PC-9 (cell line): Measurements from ENCODE around the gene DGKE. TPM values are rescaled to one million over a fixed set of nuclear protein-coding genes. Genes with fewer than 3 reads are reported as not detected.

Experiments
- BruUV-seq: library from RNA; stranded (reverse); fragments of 400-500 nt; replicated peaks from 2 replicates; lab custom pipeline; 2021; lab: Mats Ljungman, UMichigan
- CTCF ChIA-PET: fragments of 300-600 bp; sonication (Branson Sonifier 250); formaldehyde crosslinking; loops from one replicate; lab custom pipeline; 2022; ENCODE audit warnings: antibody characterized with exemption; lab: Charles Lee
- POLR2A ChIA-PET: fragments of 300-600 bp; sonication (Branson Sonifier 250); formaldehyde crosslinking; loops from one replicate; lab custom pipeline; 2022; ENCODE audit warnings: antibody characterized with exemption; ENCODE audit not compliant: unreplicated experiment; lab: Charles Lee
- DNase-seq, 2 experiments: peaks; one replicate each; pipeline versions ENCODE4 v3.0.0 to v3.0.0-alpha.2; 2015 to 2022; ENCODE audit warnings: mixed read lengths in 1 of 2
- H2AFZ ChIP-seq: fragments of 200-600 bp; sonication (generic); 2 replicates; pipeline ENCODE4 v1.8.1; 2017; ENCODE audit warnings: antibody characterized with exemption
- H3F3A ChIP-seq: fragments of 200-600 bp; sonication (generic); 2 replicates; pipeline ENCODE4 v1.8.1; 2017; ENCODE audit warnings: antibody characterized with exemption, mild to moderate bottlenecking, low read depth; ENCODE audit not compliant: insufficient read depth
- H3K27ac ChIP-seq: fragments of 200-600 bp; sonication (generic); 2 replicates; pipeline ENCODE4 v1.6.1; 2016; ENCODE audit warnings: mixed run types
- H3K27me3 ChIP-seq: fragments of 200-600 bp; sonication (generic); 2 replicates; pipeline ENCODE4 v1.6.1; 2016; ENCODE audit warnings: low read depth, mixed run types; ENCODE audit not compliant: insufficient read depth
- H3K36me3 ChIP-seq: fragments of 200-600 bp; sonication (generic); 2 replicates; pipeline ENCODE4 v1.6.1; 2016; ENCODE audit warnings: low read depth, mixed run types
- H3K4me1 ChIP-seq: fragments of 200-600 bp; sonication (generic); replicated peaks from 2 replicates; pipeline ENCODE4 v1.6.1; 2016; ENCODE audit warnings: mixed run types; ENCODE audit not compliant: insufficient read depth
- H3K4me2 ChIP-seq: fragments of 200-600 bp; sonication (generic); 2 replicates; pipeline ENCODE4 v1.6.1; 2017; ENCODE audit warnings: mixed run types
- H3K4me3 ChIP-seq: fragments of 200-600 bp; sonication (generic); 2 replicates; pipeline ENCODE4 v1.6.1; 2016; ENCODE audit warnings: mixed run types
- H3K79me2 ChIP-seq: fragments of 200-600 bp; sonication (generic); 2 replicates; pipeline ENCODE4 v1.6.1; 2017; ENCODE audit warnings: low read depth, mixed run types
- H3K9me2 ChIP-seq: fragments of 200-600 bp; sonication (generic); 2 replicates; pipeline ENCODE4 v1.8.1; 2017; ENCODE audit warnings: mild to moderate bottlenecking; ENCODE audit not compliant: insufficient read depth
- H3K9me3 ChIP-seq: fragments of 200-600 bp; sonication (generic); 2 replicates; pipeline ENCODE4 v1.8.1; 2016; ENCODE audit warnings: low read depth; ENCODE audit not compliant: insufficient read depth
- H4K20me1 ChIP-seq: fragments of 200-600 bp; sonication (generic); 2 replicates; pipeline ENCODE4 v1.8.1; 2017; ENCODE audit not compliant: insufficient read depth
- CTCF ChIP-seq: fragments of 200-600 bp; sonication (generic); conservative IDR thresholded peaks from 2 replicates; pipeline ENCODE4 v1.6.1; 2017; ENCODE audit warnings: mixed run types, antibody characterized with exemption, mild to moderate bottlenecking, moderate library complexity
- EZH2 ChIP-seq: fragments of 200-600 bp; sonication (generic); IDR thresholded peaks from 2 replicates; pipeline ENCODE4 v1.8.0; 2017; ENCODE audit warnings: antibody characterized with exemption, low read depth
- intact Hi-C: fragments of 100-400 bp; cut with micrococcal nuclease; formaldehyde crosslinking; loops from one replicate; pipeline ENCODE4 v1.10.0; 2022; ENCODE audit not compliant: unreplicated experiment
- total RNA-seq: library from RNA; stranded (reverse); gene quantifications from 2 replicates; pipeline ENCODE4 v1.2.3, GENCODE V29; 2021

DGKE gene
- total RNA-seq, 1 experiment from 2014 or later: 11.0 TPM

- BruUV-seq: no TSS peak
- Histone ChIP-seq H3K9me3 (peaks cover 2% of the 10 kb centered on the region; the same call in 1 of the 2 replicates), H2AFZ (no peak overlapping the region), H3K9me2 (no peaks in the 10 kb centered on the region), H3K4me2 (peak overlapping the region; percentile 49), H3K27ac (peak overlapping the region; percentile 85), H3K4me1 (peaks cover 40% of the 10 kb centered on the region), H3K4me3 (no peak overlapping the region), H3K79me2 (no peaks in the 10 kb centered on the region), H3K36me3 (no peaks in the 10 kb centered on the region), H3K27me3 (no peaks in the 10 kb centered on the region), H4K20me1 (no peaks in the 10 kb centered on the region), H3F3A (peaks cover 21% of the 10 kb centered on the region; the same call in 1 of the 2 replicates)
- peak; percentile 71 to 98 for DNase-seq
- intact Hi-C loops: loop anchor here (5.0 kb wide), 1 partner anchor 125 kb away; the partner anchor contains the start of gene TRIM25
- ChIA-PET CTCF (interaction anchor here (0.6 kb wide), 1 partner anchor 33 kb away, joined by 4 read pairs; no protein-coding TSS in a partner anchor), POLR2A (interaction anchor here (0.6 kb wide), 2 partner anchors 192 to 1036 kb away, joined by 9 to 11 read pairs; partner anchors contain the start of gene PCTP)
- TF ChIP-seq CTCF: no peak
- no peak for TF ChIP-seq EZH2
Observed at GRCh38 chr17:56786989-56787482, 46.9 kb upstream of the DGKE start.

- Histone ChIP-seq H3K27me3 (no peaks in the 10 kb centered on the region), H2AFZ (no peak overlapping the region), H3K4me3 (no peak overlapping the region), H4K20me1 (no peaks in the 10 kb centered on the region), H3F3A (peaks cover 9% of the 10 kb centered on the region; the same call in 1 of the 2 replicates), H3K79me2 (no peaks in the 10 kb centered on the region), H3K9me3 (0 out of 2 replicates have a peak, but pooled peaks cover 4% of the 10 kb centered on the region), H3K9me2 (no peaks in the 10 kb centered on the region), H3K36me3 (no peaks in the 10 kb centered on the region), H3K27ac (no peak overlapping the region), H3K4me1 (peaks cover 24% of the 10 kb centered on the region), H3K4me2 (no peak overlapping the region)
- intact Hi-C loops: no loop called here
- TF ChIP-seq CTCF: no peak
- no peak for TF ChIP-seq EZH2
- BruUV-seq: no TSS peak
- no peak for DNase-seq
- CTCF ChIA-PET: no interaction called here
- POLR2A ChIA-PET: no interaction called here
Observed at GRCh38 chr17:56792267-56792666, 41.7 kb upstream of the DGKE start.

GRCh38 chr17:56793531-56793930, 40.4 kb upstream of the DGKE start:
- no peaks in the 10 kb centered on the region for H3K79me2 ChIP-seq
- intact Hi-C loops: no loop called here
- ChIA-PET POLR2A (no interaction called here), CTCF (interaction anchor here (0.5 kb wide), 1 partner anchor 1066 kb away, joined by 3 read pairs; no protein-coding TSS in a partner anchor)
- no TSS peak for BruUV-seq
- no peaks in the 10 kb centered on the region for H3K9me2 ChIP-seq
- H3K4me3 ChIP-seq: no peak overlapping the region
- H4K20me1 ChIP-seq: no peaks in the 10 kb centered on the region
- H2AFZ ChIP-seq: no peak overlapping the region
- 0 out of 2 replicates have a peak, but pooled peaks cover 4% of the 10 kb centered on the region for H3K9me3 ChIP-seq
- H3K27ac ChIP-seq: no peak overlapping the region
- peak overlapping the region; percentile 30 for H3K4me2 ChIP-seq
- H3K4me1 ChIP-seq: peaks cover 14% of the 10 kb centered on the region
- no peaks in the 10 kb centered on the region for H3K27me3 ChIP-seq
- H3K36me3 ChIP-seq: no peaks in the 10 kb centered on the region
- no peak for DNase-seq
- no peaks in the 10 kb centered on the region; the same call in 1 of the 2 replicates for H3F3A ChIP-seq
- TF ChIP-seq EZH2 (no peak), CTCF (no peak)
